HCT116 (cell line): ENCODE measurements around the gene HCRT. TPM values are rescaled to one million over a fixed set of nuclear protein-coding genes. Genes with fewer than 3 reads are reported as not detected.

Experiments
- ATAC-seq: fragments of 200-7000 bp; cut with Tn5 transposase; 2 replicates; pipeline ENCODE4 v1.9.1; 2020; ENCODE audit warnings: mild to moderate bottlenecking, moderate library complexity
- BruUV-seq: library from RNA; stranded (reverse); fragments of 400-500 nt; replicated peaks from 2 replicates; lab custom pipeline; 2021; lab: Mats Ljungman, UMichigan
- CTCF ChIA-PET: fragments of 300-600 bp; sonication (Branson Sonifier 250); formaldehyde crosslinking; loops from one replicate; lab custom pipeline; 2021; ENCODE audit warnings: antibody characterized with exemption; lab: Charles Lee
- POLR2A ChIA-PET: fragments of 300-600, 350-600 bp; sonication (Branson Sonifier 250); formaldehyde crosslinking; loops from one replicate; lab custom pipeline; 2021; ENCODE audit warnings: antibody characterized with exemption; lab: Charles Lee
- RAD21 ChIA-PET, 2 experiments: fragments of 300-600 bp; sonication (Branson Sonifier 250); formaldehyde crosslinking; loops; one replicate each; lab custom pipeline; 2023; ENCODE audit warnings: low total read pairs in 2 of 2; ENCODE audit not compliant: uncharacterized antibody in 2 of 2, unreplicated experiment in 2 of 2, low non-redundant PET in 1 of 2; lab: Charles Lee
- DNase-seq: peaks from one replicate; pipeline ENCODE4 v3.0.0-alpha.2; 2010; ENCODE audit warnings: low read depth, low spot score
- H2AFZ ChIP-seq: fragments of 200-600 bp; shearing (Covaris generic), sonication (generic); 2 replicates; pipeline ENCODE4 v1.6.1; 2017; ENCODE audit warnings: low read depth, mixed run types, mixed read lengths, antibody characterized with exemption, low read length; ENCODE audit not compliant: poor library complexity, severe bottlenecking
- H3K27ac ChIP-seq: 2 replicates; pipeline ENCODE4 v1.5.1; 2012; ENCODE audit warnings: low read depth, low read length
- H3K27me3 ChIP-seq: fragments of 200-600 bp; sonication (generic); 2 replicates; pipeline ENCODE4 v1.6.1; 2016; ENCODE audit warnings: mixed run types, low read length, mixed read lengths; ENCODE audit not compliant: insufficient read depth
- H3K36me3 ChIP-seq, 2 experiments: fragments of 200-500 bp in 1 of 2; fragments of 200-600 bp in 1 of 2; sonication (Bioruptor generic) in 1 of 2; sonication (generic) in 1 of 2; 2 replicates each; pipeline versions ENCODE4 v1.5.1 to v1.6.1; 2014 to 2016; ENCODE audit warnings: low read length in 2 of 2, inconsistent platforms in 1 of 2, mixed read lengths in 1 of 2, mixed run types in 1 of 2; ENCODE audit not compliant: insufficient read depth in 2 of 2, control insufficient read depth in 1 of 2
- H3K4me1 ChIP-seq, 2 experiments: fragments of 200-600 bp in 1 of 2; sonication (generic) in 1 of 2; 2 replicates each; pipeline versions ENCODE4 v1.5.1 to v1.6.1; 2012 to 2017; ENCODE audit warnings: low read length in 2 of 2, inconsistent platforms in 1 of 2, mild to moderate bottlenecking in 1 of 2, mixed read lengths in 1 of 2, mixed run types in 1 of 2, moderate library complexity in 1 of 2; ENCODE audit not compliant: insufficient read depth in 2 of 2, control insufficient read depth in 1 of 2
- H3K4me2 ChIP-seq: fragments of 200-600 bp; sonication (generic); 2 replicates; pipeline ENCODE4 v1.6.1; 2017; ENCODE audit warnings: mixed run types, low read length, mixed read lengths
- H3K4me3 ChIP-seq, 2 experiments: fragments of 200-600 bp in 1 of 2; sonication (generic) in 1 of 2; replicated peaks in 1 of 2; 2 replicates each; pipeline ENCODE4 v1.5.1; 2011 to 2016; ENCODE audit warnings: low read length in 2 of 2, control low read depth in 1 of 2, low read depth in 1 of 2, mild to moderate bottlenecking in 1 of 2, mixed read lengths in 1 of 2, mixed run types in 1 of 2
- H3K79me2 ChIP-seq: fragments of 200-600 bp; sonication (generic); 2 replicates; pipeline ENCODE4 v1.6.1; 2017; ENCODE audit warnings: mild to moderate bottlenecking, mixed run types, low read length, moderate library complexity, mixed read lengths; ENCODE audit not compliant: insufficient read depth
- H3K9ac ChIP-seq: fragments of 200-600 bp; sonication (generic); 2 replicates; pipeline ENCODE4 v1.6.1; 2016; ENCODE audit warnings: low read length, mixed read lengths
- H3K9me2 ChIP-seq: fragments of 200-600 bp; sonication (generic), shearing (Covaris generic); 2 replicates; pipeline ENCODE4 v1.6.1; 2017; ENCODE audit warnings: mixed run types, mild to moderate bottlenecking, moderate library complexity; ENCODE audit not compliant: insufficient read depth
- H3K9me3 ChIP-seq, 2 experiments: fragments of 200-500 bp in 1 of 2; fragments of 200-600 bp in 1 of 2; sonication (Bioruptor generic) in 1 of 2; sonication (generic) in 1 of 2; 2 replicates each; pipeline ENCODE4 v1.6.1; 2014 to 2017; ENCODE audit warnings: low read length in 2 of 2, mixed read lengths in 2 of 2, inconsistent platforms in 1 of 2, low read depth in 1 of 2, mild to moderate bottlenecking in 1 of 2, mixed run types in 1 of 2, moderate library complexity in 1 of 2; ENCODE audit not compliant: control insufficient read depth in 1 of 2, insufficient read depth in 1 of 2
- H4K20me1 ChIP-seq: fragments of 200-600 bp; sonication (generic), shearing (Covaris generic); 2 replicates; pipeline ENCODE4 v1.6.1; 2017; ENCODE audit warnings: mixed run types, mild to moderate bottlenecking, moderate library complexity; ENCODE audit not compliant: insufficient read depth
- POLR2AphosphoS5 ChIP-seq: IDR thresholded peaks from 2 replicates; pipeline ENCODE4 v1.6.1; 2011; ENCODE audit warnings: mild to moderate bottlenecking, low read depth, low read length, moderate library complexity
- SIN3A ChIP-seq: IDR thresholded peaks from 2 replicates; pipeline ENCODE4 v1.6.1; 2012; ENCODE audit warnings: low read depth
- SP1 ChIP-seq: IDR thresholded peaks from 2 replicates; pipeline ENCODE4 v1.6.1; 2012; ENCODE audit warnings: low read depth
- YY1 ChIP-seq: IDR thresholded peaks from 2 replicates; pipeline ENCODE4 v1.6.1; 2011; ENCODE audit warnings: low read length, low read depth, moderate library complexity, mild to moderate bottlenecking; ENCODE audit not compliant: insufficient replicate concordance; ENCODE audit errors: extremely low read depth
- intact Hi-C: fragments of 100-400 bp; cut with micrococcal nuclease; formaldehyde crosslinking; loops from 2 replicates; pipeline ENCODE4 v1.10.0; 2022
- total RNA-seq: library from RNA; stranded (reverse); gene quantifications from one replicate; pipeline ENCODE4 v1.2.1, GENCODE V29; 2021; ENCODE audit not compliant: unreplicated experiment
- TF ChIP-seq, protein P1 (sequence below): IDR thresholded peaks from 2 replicates; pipeline ENCODE4 v1.6.1; 2011; ENCODE audit warnings: mild to moderate bottlenecking, low read length, moderate library complexity; ENCODE audit not compliant: insufficient replicate concordance; ENCODE audit errors: extremely low read depth
- TF ChIP-seq, protein P2 (sequence below): IDR thresholded peaks from 2 replicates; pipeline ENCODE4 v1.6.1; 2012; ENCODE audit warnings: low read depth
- TF ChIP-seq, protein P3 (sequence below): IDR thresholded peaks from 2 replicates; pipeline ENCODE4 v1.6.1; 2012

HCRT gene
- total RNA-seq, 1 experiment from 2014 or later = not detected

DNA sequence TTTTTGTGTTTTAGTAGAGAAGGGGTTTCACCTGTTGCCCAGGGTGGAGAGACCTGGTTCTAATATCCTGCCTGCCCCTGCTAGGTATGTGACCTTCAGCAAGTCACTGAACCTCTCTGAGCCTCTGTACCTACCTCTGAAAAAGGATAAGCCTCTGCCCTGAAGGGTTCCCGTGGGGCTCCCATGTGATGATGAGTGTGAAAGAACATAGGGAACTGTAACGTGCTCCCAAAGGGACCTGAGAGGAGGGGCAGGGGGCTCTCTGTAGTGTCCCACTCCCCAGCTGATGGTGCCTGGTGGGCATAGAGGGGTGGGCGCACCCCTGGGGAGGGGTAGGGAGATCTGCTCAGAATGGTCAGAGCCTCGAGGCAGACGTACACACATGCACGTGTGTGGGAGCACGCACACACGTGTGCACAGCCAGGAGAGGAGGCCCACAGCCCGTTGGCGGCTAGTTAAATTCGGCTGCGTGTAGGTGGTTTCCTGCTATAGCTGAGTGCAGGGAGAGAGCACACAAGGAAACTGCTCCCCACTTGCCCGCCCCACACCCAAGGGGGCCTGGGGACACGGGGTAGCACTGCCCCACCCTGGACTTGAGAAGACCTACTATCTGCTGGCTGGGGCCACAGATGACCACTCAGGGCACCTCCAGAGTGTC lies 11.0 kb downstream of the HCRT start:
- Histone ChIP-seq H3K4me2 (no peak overlapping the region), H3K9ac (no peak overlapping the region), H3K79me2 (no peaks in the 10 kb centered on the region), H2AFZ (no peak overlapping the region), H3K27me3 (peaks cover 6% of the 10 kb centered on the region; the same call in 1 of the 2 replicates)
- intact Hi-C loops = no loop called here
- POLR2A ChIA-PET = no interaction called here
- TF ChIP-seq SIN3A (no peak), POLR2AphosphoS5 (no peak), SP1 (no peak), YY1 (no peak)
- TF ChIP-seq, protein P1, sequence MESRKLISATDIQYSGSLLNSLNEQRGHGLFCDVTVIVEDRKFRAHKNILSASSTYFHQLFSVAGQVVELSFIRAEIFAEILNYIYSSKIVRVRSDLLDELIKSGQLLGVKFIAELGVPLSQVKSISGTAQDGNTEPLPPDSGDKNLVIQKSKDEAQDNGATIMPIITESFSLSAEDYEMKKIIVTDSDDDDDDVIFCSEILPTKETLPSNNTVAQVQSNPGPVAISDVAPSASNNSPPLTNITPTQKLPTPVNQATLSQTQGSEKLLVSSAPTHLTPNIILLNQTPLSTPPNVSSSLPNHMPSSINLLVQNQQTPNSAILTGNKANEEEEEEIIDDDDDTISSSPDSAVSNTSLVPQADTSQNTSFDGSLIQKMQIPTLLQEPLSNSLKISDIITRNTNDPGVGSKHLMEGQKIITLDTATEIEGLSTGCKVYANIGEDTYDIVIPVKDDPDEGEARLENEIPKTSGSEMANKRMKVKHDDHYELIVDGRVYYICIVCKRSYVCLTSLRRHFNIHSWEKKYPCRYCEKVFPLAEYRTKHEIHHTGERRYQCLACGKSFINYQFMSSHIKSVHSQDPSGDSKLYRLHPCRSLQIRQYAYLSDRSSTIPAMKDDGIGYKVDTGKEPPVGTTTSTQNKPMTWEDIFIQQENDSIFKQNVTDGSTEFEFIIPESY = no peak
- TF ChIP-seq, protein P2, sequence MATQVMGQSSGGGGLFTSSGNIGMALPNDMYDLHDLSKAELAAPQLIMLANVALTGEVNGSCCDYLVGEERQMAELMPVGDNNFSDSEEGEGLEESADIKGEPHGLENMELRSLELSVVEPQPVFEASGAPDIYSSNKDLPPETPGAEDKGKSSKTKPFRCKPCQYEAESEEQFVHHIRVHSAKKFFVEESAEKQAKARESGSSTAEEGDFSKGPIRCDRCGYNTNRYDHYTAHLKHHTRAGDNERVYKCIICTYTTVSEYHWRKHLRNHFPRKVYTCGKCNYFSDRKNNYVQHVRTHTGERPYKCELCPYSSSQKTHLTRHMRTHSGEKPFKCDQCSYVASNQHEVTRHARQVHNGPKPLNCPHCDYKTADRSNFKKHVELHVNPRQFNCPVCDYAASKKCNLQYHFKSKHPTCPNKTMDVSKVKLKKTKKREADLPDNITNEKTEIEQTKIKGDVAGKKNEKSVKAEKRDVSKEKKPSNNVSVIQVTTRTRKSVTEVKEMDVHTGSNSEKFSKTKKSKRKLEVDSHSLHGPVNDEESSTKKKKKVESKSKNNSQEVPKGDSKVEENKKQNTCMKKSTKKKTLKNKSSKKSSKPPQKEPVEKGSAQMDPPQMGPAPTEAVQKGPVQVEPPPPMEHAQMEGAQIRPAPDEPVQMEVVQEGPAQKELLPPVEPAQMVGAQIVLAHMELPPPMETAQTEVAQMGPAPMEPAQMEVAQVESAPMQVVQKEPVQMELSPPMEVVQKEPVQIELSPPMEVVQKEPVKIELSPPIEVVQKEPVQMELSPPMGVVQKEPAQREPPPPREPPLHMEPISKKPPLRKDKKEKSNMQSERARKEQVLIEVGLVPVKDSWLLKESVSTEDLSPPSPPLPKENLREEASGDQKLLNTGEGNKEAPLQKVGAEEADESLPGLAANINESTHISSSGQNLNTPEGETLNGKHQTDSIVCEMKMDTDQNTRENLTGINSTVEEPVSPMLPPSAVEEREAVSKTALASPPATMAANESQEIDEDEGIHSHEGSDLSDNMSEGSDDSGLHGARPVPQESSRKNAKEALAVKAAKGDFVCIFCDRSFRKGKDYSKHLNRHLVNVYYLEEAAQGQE = no peak
- TF ChIP-seq, protein P3, sequence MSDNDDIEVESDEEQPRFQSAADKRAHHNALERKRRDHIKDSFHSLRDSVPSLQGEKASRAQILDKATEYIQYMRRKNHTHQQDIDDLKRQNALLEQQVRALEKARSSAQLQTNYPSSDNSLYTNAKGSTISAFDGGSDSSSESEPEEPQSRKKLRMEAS = no peak
- TF ChIP-seq, all 23 proteins: peak for 0
- BruUV-seq = no TSS peak
- H3K4me3 ChIP-seq = no peak overlapping the region
- ChIA-PET RAD21 (no interaction called here), CTCF (no interaction called here)
- no peaks in the 10 kb centered on the region for H3K4me1 ChIP-seq
- no peak overlapping the region for H3K27ac ChIP-seq
- ATAC-seq (no peak), DNase-seq (no peak)
- H4K20me1 ChIP-seq = no peaks in the 10 kb centered on the region
- no peaks in the 10 kb centered on the region for H3K9me2 ChIP-seq
- no peaks in the 10 kb centered on the region for H3K9me3 ChIP-seq
- H3K36me3 ChIP-seq = no peaks in the 10 kb centered on the region
